HEK293T (cell line): ENCODE data around the gene RPTOR.

Experiments used
- ARNT ChIP-seq: fragments of 450-650 bp; IDR thresholded peaks from 2 replicates; pipeline ENCODE4 v1.6.1; 2017; ENCODE audit warnings: mild to moderate bottlenecking
- CTBP1 ChIP-seq: fragments of 450-650 bp; IDR thresholded peaks from 2 replicates; pipeline ENCODE4 v1.6.1; 2016; ENCODE audit warnings: borderline replicate concordance
- FOXA1 ChIP-seq: fragments of 450-650 bp; IDR thresholded peaks from 2 replicates; pipeline ENCODE4 v1.6.1; 2016; ENCODE audit warnings: mild to moderate bottlenecking
- FOXK2 ChIP-seq: fragments of 450-650 bp; IDR thresholded peaks from 2 replicates; pipeline ENCODE4 v1.6.1; 2016; ENCODE audit warnings: mild to moderate bottlenecking
- FOXM1 ChIP-seq: fragments of 450-650 bp; IDR thresholded peaks from 2 replicates; pipeline ENCODE4 v1.6.1; 2017; ENCODE audit warnings: mild to moderate bottlenecking, borderline replicate concordance
- LEF1 ChIP-seq: fragments of 450-650 bp; IDR thresholded peaks from 2 replicates; pipeline ENCODE4 v1.6.1; 2017; ENCODE audit warnings: mild to moderate bottlenecking, borderline replicate concordance
- SP1 ChIP-seq: fragments of 450-650 bp; IDR thresholded peaks from 2 replicates; pipeline ENCODE4 v1.6.1; 2017

- TF ChIP-seq FOXK2 = no peak
- no peak for TF ChIP-seq FOXA1
- TF ChIP-seq FOXM1 = no peak
- TF ChIP-seq ARNT = no peak
- no peak for TF ChIP-seq SP1
- no peak for TF ChIP-seq LEF1
- TF ChIP-seq CTBP1 = no peak
Measured at GRCh38 chr17:80596760-80597608, 52.3 kb downstream of the RPTOR start.
